Measurements from ENCODE around the gene ARHGEF12.

The ARHGEF12 gene

DNA sequence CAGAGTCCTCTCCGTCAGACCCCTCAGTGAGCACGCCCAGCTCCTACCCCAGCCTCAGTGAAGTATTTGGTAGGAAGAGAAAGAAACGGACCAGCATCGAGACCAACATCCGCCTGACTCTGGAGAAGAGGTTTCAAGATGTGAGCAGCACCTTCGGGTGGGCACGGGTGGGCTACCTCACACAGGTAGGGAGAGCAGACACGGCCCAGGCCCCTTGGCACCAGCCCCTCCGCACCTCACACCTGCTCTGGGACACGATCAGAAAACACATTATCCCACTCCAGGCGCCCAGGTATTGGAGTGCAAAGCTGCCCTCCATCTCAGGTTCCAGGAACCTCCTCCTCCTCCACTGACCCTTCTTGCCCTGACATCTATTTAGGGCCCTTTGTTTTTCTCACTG lies 28.7 kb upstream of the ARHGEF12 start:
- Histone ChIP-seq H3K4me1 (ENCODE audit: insufficient read depth, insufficient read length) (peaks cover 17% of the 10 kb centered on the region), H3K36me3 (ENCODE audit: insufficient read depth, insufficient read length, low read length) (no peaks in the 10 kb centered on the region), H3K4me3 (ENCODE audit: insufficient read length, low read depth) (no peak overlapping the region), H3K9me3 (ENCODE audit: insufficient read depth, low read length) (no peaks in the 10 kb centered on the region), H3K27me3 (ENCODE audit: insufficient read depth, insufficient read length) (no peaks in the 10 kb centered on the region), H3K9ac (ENCODE audit: insufficient read length, low read depth) (no peak overlapping the region)
- TF ChIP-seq YY1 (IDR thresholded peaks at IDR 0.05; ENCODE audit: insufficient read depth, insufficient read length): no peak
- TF ChIP-seq ZNF274 (IDR thresholded peaks at IDR 0.05; ENCODE audit: low read depth, low read length): no peak
- TF ChIP-seq SUZ12 (IDR thresholded peaks at IDR 0.05; ENCODE audit: extremely low read depth, insufficient read depth, insufficient read length): no peak
- DNase-seq (ENCODE audit: low read depth, low spot score): no peak

DNA sequence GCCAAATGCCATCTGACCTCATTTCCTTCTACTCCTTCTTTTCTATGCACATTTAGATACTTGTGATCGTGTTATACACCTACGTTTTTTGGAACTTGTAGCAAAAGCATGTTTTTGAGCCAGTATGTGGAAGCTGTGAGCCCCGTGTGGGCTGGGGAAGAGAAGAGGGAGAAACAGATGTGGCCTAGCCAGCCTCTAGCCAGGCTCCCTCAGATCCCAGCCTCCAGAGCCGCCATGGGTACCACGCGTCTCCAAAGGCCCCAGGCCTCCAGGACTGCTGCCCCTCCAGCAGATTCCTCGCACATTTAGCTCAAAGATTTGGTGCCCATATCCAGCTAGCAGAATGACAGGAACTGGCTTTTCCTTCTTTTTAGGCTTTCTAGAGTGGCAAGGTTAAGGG lies 28.1 kb upstream of the ARHGEF12 start:
- no peak overlapping the region for H3K4me3 ChIP-seq (ENCODE audit: insufficient read length, low read depth)
- DNase-seq (ENCODE audit: low read depth, low spot score): no peak
- no peaks in the 10 kb centered on the region for H3K36me3 ChIP-seq (ENCODE audit: insufficient read depth, insufficient read length, low read length)
- H3K4me1 ChIP-seq (ENCODE audit: insufficient read depth, insufficient read length): peaks cover 13% of the 10 kb centered on the region
- no peaks in the 10 kb centered on the region for H3K27me3 ChIP-seq (ENCODE audit: insufficient read depth, insufficient read length)
- no peaks in the 10 kb centered on the region for H3K9me3 ChIP-seq (ENCODE audit: insufficient read depth, low read length)
- no peak overlapping the region for H3K9ac ChIP-seq (ENCODE audit: insufficient read length, low read depth)
- TF ChIP-seq ZNF274 (IDR thresholded peaks at IDR 0.05; ENCODE audit: low read depth, low read length): no peak
- no peak for TF ChIP-seq YY1 (IDR thresholded peaks at IDR 0.05; ENCODE audit: insufficient read depth, insufficient read length)
- TF ChIP-seq SUZ12 (IDR thresholded peaks at IDR 0.05; ENCODE audit: extremely low read depth, insufficient read depth, insufficient read length): no peak

DNA sequence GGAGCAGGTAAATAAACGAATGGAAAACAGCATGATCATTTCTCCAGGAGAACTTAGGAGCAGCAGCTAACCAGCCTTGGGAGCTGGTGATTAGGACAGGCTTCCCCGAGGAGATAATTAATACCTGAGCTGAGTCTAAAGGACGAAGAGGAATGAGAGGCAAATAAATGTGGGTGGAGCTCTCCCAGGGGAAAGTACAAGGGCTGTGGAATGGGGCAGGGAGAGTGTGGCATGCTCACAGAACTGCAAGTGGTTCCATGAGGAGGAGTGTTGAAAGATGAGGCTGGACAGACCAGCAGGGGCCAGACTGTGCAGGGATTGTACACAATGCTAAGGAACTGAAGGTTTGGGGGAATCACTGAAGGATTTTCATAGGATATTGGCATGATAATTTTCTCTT lies 25.3 kb upstream of the ARHGEF12 start:
- DNase-seq (ENCODE audit: low read depth, low spot score): no peak
- H3K27me3 ChIP-seq (ENCODE audit: insufficient read depth, insufficient read length): no peaks in the 10 kb centered on the region
- H3K4me3 ChIP-seq (ENCODE audit: insufficient read length, low read depth): no peak overlapping the region
- H3K9me3 ChIP-seq (ENCODE audit: insufficient read depth, low read length): no peaks in the 10 kb centered on the region
- peaks cover 6% of the 10 kb centered on the region for H3K4me1 ChIP-seq (ENCODE audit: insufficient read depth, insufficient read length)
- no peak for TF ChIP-seq ZNF274 (IDR thresholded peaks at IDR 0.05; ENCODE audit: low read depth, low read length)
- TF ChIP-seq SUZ12 (IDR thresholded peaks at IDR 0.05; ENCODE audit: extremely low read depth, insufficient read depth, insufficient read length): no peak
- TF ChIP-seq YY1 (IDR thresholded peaks at IDR 0.05; ENCODE audit: insufficient read depth, insufficient read length): no peak
- no peak overlapping the region for H3K9ac ChIP-seq (ENCODE audit: insufficient read length, low read depth)
- H3K36me3 ChIP-seq (ENCODE audit: insufficient read depth, insufficient read length, low read length): no peaks in the 10 kb centered on the region

DNA sequence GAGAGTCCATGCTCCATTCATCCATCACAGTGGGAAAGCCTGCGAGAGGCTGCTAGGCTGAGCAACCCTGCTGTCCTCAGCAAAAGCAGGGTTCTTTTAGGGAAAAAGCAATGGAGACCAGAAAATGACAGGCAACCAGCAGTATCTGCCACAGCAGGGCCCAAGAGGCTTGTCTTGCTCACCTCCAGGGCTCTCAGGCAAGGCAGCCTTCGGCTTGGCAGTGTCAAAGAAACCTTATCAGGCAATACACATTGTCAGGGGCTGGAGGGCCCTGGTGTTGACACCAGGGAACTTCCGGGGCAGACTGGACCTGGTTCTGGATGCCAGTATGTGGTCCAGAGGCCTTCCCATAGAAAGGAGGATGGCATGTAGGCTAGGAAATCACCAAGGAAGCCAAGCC lies 21.4 kb upstream of the ARHGEF12 start:
- no peak for DNase-seq (ENCODE audit: low read depth, low spot score)
- no peaks in the 10 kb centered on the region for H3K9me3 ChIP-seq (ENCODE audit: insufficient read depth, low read length)

DNA sequence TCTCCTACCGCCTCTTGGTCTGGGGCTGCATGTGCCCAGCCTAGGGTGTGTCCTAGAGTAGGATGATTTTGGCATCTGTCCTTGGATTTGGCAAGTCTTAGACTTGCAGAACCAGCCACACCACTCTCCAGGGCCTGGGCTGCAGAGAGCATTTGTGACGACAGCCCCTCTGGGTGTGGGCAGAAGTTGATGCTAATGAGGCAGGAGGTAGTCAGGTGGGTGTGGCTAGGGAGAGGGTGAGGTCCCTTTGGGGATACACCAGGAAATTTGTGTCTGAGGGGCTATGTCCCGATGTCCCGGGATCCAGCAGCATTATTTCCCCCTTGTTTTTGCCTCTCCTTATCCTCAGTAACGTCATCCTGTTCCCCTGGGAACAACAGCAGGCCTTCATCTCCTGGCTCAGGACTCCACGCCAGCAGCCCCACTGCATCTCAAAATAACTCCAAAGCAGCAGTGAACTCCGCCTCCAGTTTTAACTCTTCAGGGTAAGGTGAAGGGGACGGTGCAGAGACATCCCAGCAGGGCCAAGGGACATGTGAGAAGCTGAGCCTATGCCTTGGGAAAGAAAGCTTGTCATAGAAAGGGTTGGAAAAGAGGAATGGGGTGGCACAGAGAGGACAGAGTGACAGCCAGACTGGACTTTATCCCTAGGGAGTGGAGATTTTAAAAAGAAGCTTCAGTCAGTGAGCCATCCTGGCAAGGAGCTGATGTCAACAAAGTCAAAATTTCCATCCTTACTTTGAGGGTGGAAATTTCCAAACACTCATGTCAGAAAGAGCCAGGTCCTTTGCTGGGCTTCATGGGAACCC lies 19.1 kb upstream of the ARHGEF12 start:
- no peaks in the 10 kb centered on the region for H3K9me3 ChIP-seq (ENCODE audit: insufficient read depth, low read length)
- H3K27me3 ChIP-seq (ENCODE audit: insufficient read depth, insufficient read length): no peaks in the 10 kb centered on the region
- H3K9ac ChIP-seq (ENCODE audit: insufficient read length, low read depth): no peak overlapping the region
- H3K4me3 ChIP-seq (ENCODE audit: insufficient read length, low read depth): no peak overlapping the region
- TF ChIP-seq ZNF274 (IDR thresholded peaks at IDR 0.05; ENCODE audit: low read depth, low read length) (no peak), SUZ12 (IDR thresholded peaks at IDR 0.05; ENCODE audit: extremely low read depth, insufficient read depth, insufficient read length) (no peak), YY1 (IDR thresholded peaks at IDR 0.05; ENCODE audit: insufficient read depth, insufficient read length) (no peak)
- no peaks in the 10 kb centered on the region for H3K36me3 ChIP-seq (ENCODE audit: insufficient read depth, insufficient read length, low read length)
- peaks cover 4% of the 10 kb centered on the region for H3K4me1 ChIP-seq (ENCODE audit: insufficient read depth, insufficient read length)
- no peak for DNase-seq (ENCODE audit: low read depth, low spot score)

More for the DNA sequence above, 21.4 kb upstream of the ARHGEF12 start:
- H3K9ac ChIP-seq (ENCODE audit: insufficient read length, low read depth): no peak overlapping the region
- H3K36me3 ChIP-seq (ENCODE audit: insufficient read depth, insufficient read length, low read length): no peaks in the 10 kb centered on the region
- TF ChIP-seq YY1 (IDR thresholded peaks at IDR 0.05; ENCODE audit: insufficient read depth, insufficient read length) (no peak), SUZ12 (IDR thresholded peaks at IDR 0.05; ENCODE audit: extremely low read depth, insufficient read depth, insufficient read length) (no peak), ZNF274 (IDR thresholded peaks at IDR 0.05; ENCODE audit: low read depth, low read length) (no peak)
- peaks cover 4% of the 10 kb centered on the region for H3K4me1 ChIP-seq (ENCODE audit: insufficient read depth, insufficient read length)
- no peaks in the 10 kb centered on the region for H3K27me3 ChIP-seq (ENCODE audit: insufficient read depth, insufficient read length)
- H3K4me3 ChIP-seq (ENCODE audit: insufficient read length, low read depth): no peak overlapping the region

DNA sequence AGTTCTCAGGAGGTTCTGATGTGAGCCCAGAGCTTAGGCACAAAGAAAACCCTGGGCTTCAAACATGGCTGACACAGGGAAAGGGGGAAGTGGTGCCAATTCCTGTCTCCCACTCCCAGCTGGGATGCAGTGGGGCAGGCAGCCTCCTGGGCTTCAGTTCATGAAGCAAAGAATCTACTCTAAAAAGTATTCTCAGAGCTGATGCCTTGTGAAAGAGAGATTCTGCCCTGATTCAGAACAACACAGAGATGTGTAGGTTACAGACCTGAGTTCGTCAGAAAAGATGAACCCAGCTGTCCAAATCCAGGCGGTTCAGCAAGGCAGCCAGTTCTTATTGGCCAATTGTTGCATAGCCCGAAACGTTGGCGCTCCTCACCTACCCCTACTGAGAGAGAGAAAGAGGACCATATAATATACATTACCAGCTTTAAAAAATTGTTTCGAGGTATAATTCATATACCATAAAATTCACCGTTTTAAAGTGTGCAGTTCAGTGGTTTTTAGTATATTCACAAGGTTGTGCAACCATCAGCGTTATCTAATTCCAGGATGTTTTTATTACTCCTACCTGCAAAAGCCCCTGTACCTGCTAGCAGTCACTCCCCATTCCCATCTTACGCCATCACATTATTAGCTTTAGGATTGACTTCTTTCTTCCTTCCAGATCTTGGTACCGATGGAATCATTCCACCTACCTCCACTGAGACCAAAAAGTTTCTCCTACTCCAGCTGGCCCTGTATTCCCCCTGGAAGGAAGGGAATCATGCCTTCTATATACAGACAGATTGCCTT lies 18.3 kb upstream of the ARHGEF12 start:
- TF ChIP-seq SUZ12 (IDR thresholded peaks at IDR 0.05; ENCODE audit: extremely low read depth, insufficient read depth, insufficient read length): no peak
- no peak for TF ChIP-seq YY1 (IDR thresholded peaks at IDR 0.05; ENCODE audit: insufficient read depth, insufficient read length)
- no peak for TF ChIP-seq ZNF274 (IDR thresholded peaks at IDR 0.05; ENCODE audit: low read depth, low read length)
- Histone ChIP-seq H3K4me3 (ENCODE audit: insufficient read length, low read depth) (no peak overlapping the region), H3K36me3 (ENCODE audit: insufficient read depth, insufficient read length, low read length) (no peaks in the 10 kb centered on the region), H3K4me1 (ENCODE audit: insufficient read depth, insufficient read length) (peaks cover 4% of the 10 kb centered on the region), H3K9me3 (ENCODE audit: insufficient read depth, low read length) (no peaks in the 10 kb centered on the region), H3K27me3 (ENCODE audit: insufficient read depth, insufficient read length) (no peaks in the 10 kb centered on the region), H3K9ac (ENCODE audit: insufficient read length, low read depth) (no peak overlapping the region)
- no peak for DNase-seq (ENCODE audit: low read depth, low spot score)

DNA sequence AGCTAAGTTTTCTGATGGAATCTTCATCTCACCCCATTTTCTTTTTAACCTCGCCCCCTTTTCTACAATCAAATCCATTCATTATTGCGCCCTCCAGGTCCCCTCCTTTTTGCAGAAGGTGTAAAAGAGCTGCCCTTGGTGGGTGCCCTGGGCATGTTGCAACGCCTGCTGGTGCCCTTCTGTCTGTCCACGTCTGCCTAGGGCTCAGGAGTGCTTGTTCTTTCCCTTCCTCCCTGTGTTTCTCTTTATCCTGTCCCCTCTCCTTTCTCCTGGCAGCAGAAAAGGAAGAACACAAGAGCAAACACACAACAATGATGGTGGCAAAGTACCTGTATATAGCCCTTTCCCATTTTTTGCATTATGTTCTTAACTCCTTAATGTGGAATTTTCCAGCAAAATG lies 17.3 kb upstream of the ARHGEF12 start:
- Histone ChIP-seq H3K27me3 (ENCODE audit: insufficient read depth, insufficient read length) (peaks cover 10% of the 10 kb centered on the region), H3K9ac (ENCODE audit: insufficient read length, low read depth) (no peak overlapping the region), H3K4me3 (ENCODE audit: insufficient read length, low read depth) (no peak overlapping the region), H3K4me1 (ENCODE audit: insufficient read depth, insufficient read length) (peaks cover 4% of the 10 kb centered on the region), H3K9me3 (ENCODE audit: insufficient read depth, low read length) (no peaks in the 10 kb centered on the region), H3K36me3 (ENCODE audit: insufficient read depth, insufficient read length, low read length) (no peaks in the 10 kb centered on the region)
- TF ChIP-seq YY1 (IDR thresholded peaks at IDR 0.05; ENCODE audit: insufficient read depth, insufficient read length) (no peak), SUZ12 (IDR thresholded peaks at IDR 0.05; ENCODE audit: extremely low read depth, insufficient read depth, insufficient read length) (no peak), ZNF274 (IDR thresholded peaks at IDR 0.05; ENCODE audit: low read depth, low read length) (no peak)
- no peak for DNase-seq (ENCODE audit: low read depth, low spot score)

All from NT2/D1 (cell line).